HFFc6 (cell line): ENCODE measurements around the gene INPP4A. TPM values are rescaled to one million over a fixed set of nuclear protein-coding genes. Genes with fewer than 3 reads are reported as not detected.

Experiments used
- DNase-seq: peaks from one replicate; pipeline ENCODE4 v3.0.0-alpha.2; 2018
- H3K27ac Mint-ChIP-seq: 2 replicates; pipeline ENCODE4 v1.8.0; 2020; ENCODE audit warnings: mild to moderate bottlenecking, mixed read lengths
- H3K27me3 Mint-ChIP-seq: 2 replicates; pipeline ENCODE4 v1.8.0; 2021; ENCODE audit warnings: mild to moderate bottlenecking, moderate library complexity, mixed read lengths; ENCODE audit not compliant: insufficient read depth
- H3K36me3 Mint-ChIP-seq: 2 replicates; pipeline ENCODE4 v1.8.0; 2021; ENCODE audit warnings: low read depth, mixed read lengths
- H3K4me1 Mint-ChIP-seq: 2 replicates; pipeline ENCODE4 v1.8.0; 2020; ENCODE audit warnings: low read depth, mixed read lengths
- H3K4me3 Mint-ChIP-seq: 2 replicates; pipeline ENCODE4 v1.8.0; 2020; ENCODE audit warnings: mild to moderate bottlenecking, moderate library complexity, mixed read lengths
- H3K9me3 Mint-ChIP-seq: 2 replicates; pipeline ENCODE4 v1.8.0; 2020; ENCODE audit warnings: mild to moderate bottlenecking, mixed read lengths
- total RNA-seq, 6 experiments: library from RNA; stranded (reverse); fragmentation: NEBNext Ultra II Directional; extraction: Animal tissue kit (Norgen Biotek cat#: 25700); gene quantifications; 2 replicates in 1 of 6; 3 replicates in 5 of 6; pipeline ENCODE4 v1.2.3, GENCODE V29; 2021
- TF ChIP-seq, protein P1 (sequence below): fragments of 200-600 bp; sonication (generic); IDR thresholded peaks from 2 replicates; pipeline ENCODE4 v1.5.0; 2021; ENCODE audit warnings: antibody characterized with exemption, mild to moderate bottlenecking

Gene INPP4A
- total RNA-seq, 6 experiments from 2014 or later = 15.8 to 19.4 (median 18.2) TPM

DNA sequence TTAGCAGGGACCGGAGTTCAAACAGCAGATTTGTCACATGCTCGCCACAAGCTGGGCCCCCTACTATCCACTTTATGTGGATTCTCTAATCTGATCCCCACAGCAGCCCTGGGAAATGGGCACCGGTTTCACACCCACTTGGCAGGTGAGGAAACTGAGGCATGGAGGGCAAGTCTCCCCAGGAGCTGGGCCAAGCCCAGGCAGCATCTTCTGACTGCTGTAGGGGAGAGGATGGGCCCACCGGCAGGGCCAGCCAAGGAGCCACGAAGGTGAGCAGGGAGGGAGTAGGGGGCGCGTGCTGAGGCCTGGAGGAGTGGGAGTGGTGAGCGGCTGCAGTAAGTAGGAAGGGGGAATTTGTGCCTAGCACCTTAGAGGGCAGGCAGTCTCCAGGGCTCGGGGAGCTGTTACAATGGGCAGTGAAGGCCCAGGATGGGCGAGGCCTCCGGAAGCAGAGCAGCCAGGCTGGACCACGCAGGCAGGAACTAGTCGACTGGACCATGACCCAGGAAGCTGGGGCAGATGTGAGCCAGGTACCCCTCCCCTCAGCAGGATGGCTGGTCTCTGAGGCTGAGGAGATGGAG is 126.6 kb downstream of the INPP4A start:
- Mint-ChIP-seq H3K4me1 (peaks cover 23% of the 10 kb centered on the region), H3K4me3 (no peak overlapping the region), H3K27me3 (no peaks in the 10 kb centered on the region; the same call in 1 of the 2 replicates), H3K36me3 (peaks cover 19% of the 10 kb centered on the region), H3K27ac (no peak overlapping the region), H3K9me3 (no peaks in the 10 kb centered on the region)
- DNase-seq = no peak
- TF ChIP-seq, protein P1, sequence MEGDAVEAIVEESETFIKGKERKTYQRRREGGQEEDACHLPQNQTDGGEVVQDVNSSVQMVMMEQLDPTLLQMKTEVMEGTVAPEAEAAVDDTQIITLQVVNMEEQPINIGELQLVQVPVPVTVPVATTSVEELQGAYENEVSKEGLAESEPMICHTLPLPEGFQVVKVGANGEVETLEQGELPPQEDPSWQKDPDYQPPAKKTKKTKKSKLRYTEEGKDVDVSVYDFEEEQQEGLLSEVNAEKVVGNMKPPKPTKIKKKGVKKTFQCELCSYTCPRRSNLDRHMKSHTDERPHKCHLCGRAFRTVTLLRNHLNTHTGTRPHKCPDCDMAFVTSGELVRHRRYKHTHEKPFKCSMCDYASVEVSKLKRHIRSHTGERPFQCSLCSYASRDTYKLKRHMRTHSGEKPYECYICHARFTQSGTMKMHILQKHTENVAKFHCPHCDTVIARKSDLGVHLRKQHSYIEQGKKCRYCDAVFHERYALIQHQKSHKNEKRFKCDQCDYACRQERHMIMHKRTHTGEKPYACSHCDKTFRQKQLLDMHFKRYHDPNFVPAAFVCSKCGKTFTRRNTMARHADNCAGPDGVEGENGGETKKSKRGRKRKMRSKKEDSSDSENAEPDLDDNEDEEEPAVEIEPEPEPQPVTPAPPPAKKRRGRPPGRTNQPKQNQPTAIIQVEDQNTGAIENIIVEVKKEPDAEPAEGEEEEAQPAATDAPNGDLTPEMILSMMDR = no peak

DNA sequence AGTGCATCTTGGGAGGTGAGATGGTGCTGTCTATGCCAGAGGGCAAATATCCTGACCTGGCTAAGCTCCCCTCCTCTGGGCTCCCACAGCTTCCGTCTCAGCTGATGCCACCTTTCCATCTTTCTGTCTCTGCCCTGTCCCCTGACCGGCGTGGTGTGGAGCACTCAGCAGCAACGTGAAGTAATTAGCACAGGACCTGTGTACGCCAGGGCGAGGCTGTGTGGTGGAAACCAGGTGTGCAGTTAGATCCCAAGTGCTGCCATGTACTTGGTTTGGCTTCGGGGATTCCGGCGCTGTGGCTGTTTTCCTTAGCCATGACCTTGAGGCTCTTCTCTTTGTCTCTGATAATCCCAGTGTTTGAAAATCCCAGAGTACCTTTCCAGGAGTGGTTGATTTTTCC is 127.1 kb downstream of the INPP4A start:
- Mint-ChIP-seq H3K4me3 (no peak overlapping the region), H3K9me3 (no peaks in the 10 kb centered on the region), H3K4me1 (peaks cover 22% of the 10 kb centered on the region), H3K27ac (no peak overlapping the region), H3K27me3 (no peaks in the 10 kb centered on the region; the same call in 1 of the 2 replicates), H3K36me3 (peaks cover 15% of the 10 kb centered on the region)
- no peak for DNase-seq
- TF ChIP-seq, protein P1 = no peak

DNA sequence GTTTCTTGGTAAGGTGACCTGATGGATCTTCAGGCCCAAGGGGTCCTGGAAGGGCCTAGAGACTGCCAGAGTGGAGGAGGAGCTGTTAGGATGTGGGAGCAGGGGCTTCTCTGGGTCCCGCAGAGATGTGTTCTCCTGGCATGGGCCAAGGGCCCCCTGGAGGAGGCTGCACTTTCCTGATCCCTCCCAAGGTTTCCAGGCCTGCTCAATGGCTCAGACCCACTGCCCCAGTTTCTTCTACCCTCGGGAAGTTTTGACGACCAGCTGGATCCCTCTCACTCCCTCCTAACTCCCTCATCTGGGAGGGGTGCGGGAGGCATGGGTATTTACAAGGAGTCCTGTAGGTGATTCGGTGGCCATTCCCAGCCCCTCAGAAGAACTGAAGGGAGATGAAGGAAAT is 127.6 kb downstream of the INPP4A start:
- H3K36me3 Mint-ChIP-seq = peaks cover 16% of the 10 kb centered on the region
- TF ChIP-seq, protein P1 = no peak
- H3K27ac Mint-ChIP-seq = no peak overlapping the region
- no peaks in the 10 kb centered on the region for H3K9me3 Mint-ChIP-seq
- H3K27me3 Mint-ChIP-seq = no peaks in the 10 kb centered on the region; the same call in 1 of the 2 replicates
- peaks cover 18% of the 10 kb centered on the region for H3K4me1 Mint-ChIP-seq
- DNase-seq = no peak
- no peak overlapping the region for H3K4me3 Mint-ChIP-seq

DNA sequence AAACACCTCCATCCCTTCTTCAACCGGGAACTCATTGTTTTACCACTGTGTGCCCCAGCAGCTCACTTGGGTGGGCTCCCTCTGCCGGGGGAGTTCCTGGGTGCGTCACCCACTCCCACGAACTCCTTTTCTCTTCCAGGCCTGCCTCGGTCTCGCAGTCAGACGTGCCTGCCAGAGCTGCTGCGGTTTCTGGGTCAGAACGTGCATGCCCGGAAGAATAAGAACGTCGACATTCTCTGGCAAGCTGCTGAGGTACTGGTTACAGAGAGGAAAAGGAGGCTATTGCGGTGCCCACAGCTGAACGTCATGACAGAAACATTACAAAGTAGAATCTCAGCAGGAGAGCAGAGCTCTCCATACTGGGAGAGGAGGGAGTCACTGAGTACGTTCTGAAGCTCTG is 128.0 kb downstream of the INPP4A start:
- Mint-ChIP-seq H3K36me3 (peaks cover 21% of the 10 kb centered on the region), H3K4me3 (no peak overlapping the region), H3K4me1 (peaks cover 13% of the 10 kb centered on the region), H3K27me3 (no peaks in the 10 kb centered on the region; the same call in 1 of the 2 replicates), H3K9me3 (no peaks in the 10 kb centered on the region), H3K27ac (no peak overlapping the region)
- no peak for DNase-seq
- TF ChIP-seq, protein P1 = no peak

DNA sequence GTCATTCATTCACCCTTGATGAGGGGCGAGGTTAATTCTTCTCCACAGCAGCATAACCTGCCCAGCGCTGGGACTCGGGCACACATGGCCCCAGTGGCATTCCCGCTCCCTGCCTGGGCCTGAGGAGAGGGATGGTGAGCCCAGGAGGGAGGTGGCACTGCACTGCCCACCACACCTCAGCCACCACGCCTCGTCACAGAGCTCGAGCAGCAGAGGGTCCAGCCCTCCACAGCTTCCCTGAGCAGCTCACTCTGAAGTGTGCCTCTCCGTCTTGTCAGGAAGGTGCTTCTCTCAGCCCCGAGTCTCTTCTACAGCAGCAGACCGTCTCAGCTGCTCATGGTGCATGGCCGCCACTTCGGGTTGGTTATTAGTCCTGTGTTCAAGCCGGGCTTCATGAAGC is 128.8 kb downstream of the INPP4A start:
- peaks cover 25% of the 10 kb centered on the region for H3K36me3 Mint-ChIP-seq
- peaks cover 6% of the 10 kb centered on the region for H3K4me1 Mint-ChIP-seq

More for the DNA sequence above, 128.8 kb downstream of the INPP4A start:
- no peak overlapping the region for H3K27ac Mint-ChIP-seq
- no peaks in the 10 kb centered on the region for H3K9me3 Mint-ChIP-seq
- H3K4me3 Mint-ChIP-seq = no peak overlapping the region
- no peaks in the 10 kb centered on the region; the same call in 1 of the 2 replicates for H3K27me3 Mint-ChIP-seq
- DNase-seq = no peak
- TF ChIP-seq, protein P1 = no peak
